Effector memory CD8-positive, alpha-beta T cell (primary cell): ENCODE measurements around the gene FAS.
A peak's percentile ranks its signal among the peaks of the same experiment; 100 is the strongest.

Experiments used
- ATAC-seq: fragments of 150-1000 bp; cut with Tn5 transposase; replicated peaks from 2 replicates; pipeline ENCODE4 v1.10.0; 2021; ENCODE audit warnings: mild to moderate bottlenecking, moderate library complexity
- DNase-seq, 3 experiments: peaks; one replicate each; pipeline ENCODE4 v3.0.0; 2021
- H3K27ac Mint-ChIP-seq, 2 donors: one replicate each; pipeline ENCODE4 v1.8.0; 2022; ENCODE audit warnings: mild to moderate bottlenecking in 2 of 2, mixed read lengths in 2 of 2, moderate library complexity in 2 of 2
- H3K27me3 Mint-ChIP-seq, 2 donors: one replicate each; pipeline ENCODE4 v1.8.0; 2022; ENCODE audit warnings: mixed read lengths in 2 of 2
- H3K36me3 Mint-ChIP-seq: one replicate; pipeline ENCODE4 v1.8.0; 2022; ENCODE audit warnings: mild to moderate bottlenecking, moderate library complexity, mixed read lengths; ENCODE audit not compliant: insufficient read depth
- H3K4me1 Mint-ChIP-seq, 2 donors: one replicate each; pipeline ENCODE4 v1.8.0; 2022; ENCODE audit warnings: low read depth in 2 of 2, mixed read lengths in 2 of 2
- H3K4me3 Mint-ChIP-seq, 2 donors: one replicate each; pipeline ENCODE4 v1.8.0; 2022; ENCODE audit warnings: mild to moderate bottlenecking in 2 of 2, mixed read lengths in 2 of 2, moderate library complexity in 2 of 2
- H3K9me3 Mint-ChIP-seq, 2 donors: one replicate each; pipeline ENCODE4 v1.8.0; 2022; ENCODE audit warnings: mixed read lengths in 2 of 2

FAS gene

DNA sequence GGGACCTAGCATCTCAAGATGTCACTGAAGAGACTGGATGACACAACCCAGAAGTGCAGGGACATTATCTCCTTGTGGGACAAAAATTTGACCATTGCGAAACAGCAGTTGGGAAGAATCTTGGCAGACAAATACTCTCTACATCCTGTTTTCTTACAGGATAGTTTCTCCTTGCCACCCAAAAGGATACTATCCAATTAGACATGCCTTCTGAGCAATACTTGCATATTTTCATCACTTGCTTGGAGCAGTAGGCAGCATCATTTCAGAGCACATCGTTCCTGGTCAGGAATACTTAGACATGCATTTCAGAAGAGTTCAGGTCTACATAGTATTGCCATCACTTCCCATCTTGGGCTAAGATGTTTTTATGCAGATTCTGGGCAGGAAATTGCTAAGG, 56.8 kb downstream of the FAS start:
- no peaks in the 10 kb centered on the region for H3K9me3 Mint-ChIP-seq
- no peak overlapping the region for H3K27ac Mint-ChIP-seq
- H3K27me3 Mint-ChIP-seq: no peaks in the 10 kb centered on the region
- ATAC-seq (no peak), DNase-seq (no peak)
- peaks cover 0 to 3% of the 10 kb centered on the region in 2 donors for H3K4me1 Mint-ChIP-seq
- H3K4me3 Mint-ChIP-seq: no peak overlapping the region
- no peaks in the 10 kb centered on the region for H3K36me3 Mint-ChIP-seq

DNA sequence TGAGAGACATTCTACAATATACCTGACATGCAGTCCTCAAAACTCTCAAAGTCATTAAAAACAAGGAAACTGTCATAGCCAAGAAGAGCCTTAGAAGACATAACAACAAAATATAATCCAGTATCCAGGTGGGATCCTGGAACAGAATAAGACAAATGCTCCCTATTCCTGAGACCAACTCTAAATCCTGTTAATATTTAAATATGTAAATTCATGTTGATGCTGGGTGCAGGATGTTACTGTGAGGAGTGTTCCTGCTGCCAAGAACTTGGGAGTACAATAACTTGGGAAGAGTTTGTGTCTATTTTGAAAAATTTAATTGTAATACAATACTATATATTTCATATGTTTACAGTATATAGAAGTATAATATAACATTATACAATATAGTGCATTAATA, 61.0 kb downstream of the FAS start:
- Mint-ChIP-seq H3K9me3 (no peaks in the 10 kb centered on the region), H3K4me3 (no peak overlapping the region), H3K27me3 (no peaks in the 10 kb centered on the region), H3K4me1 (peaks cover 0 to 3% of the 10 kb centered on the region in 2 donors), H3K36me3 (no peaks in the 10 kb centered on the region), H3K27ac (no peak overlapping the region)
- ATAC-seq (no peak), DNase-seq (no peak)

DNA sequence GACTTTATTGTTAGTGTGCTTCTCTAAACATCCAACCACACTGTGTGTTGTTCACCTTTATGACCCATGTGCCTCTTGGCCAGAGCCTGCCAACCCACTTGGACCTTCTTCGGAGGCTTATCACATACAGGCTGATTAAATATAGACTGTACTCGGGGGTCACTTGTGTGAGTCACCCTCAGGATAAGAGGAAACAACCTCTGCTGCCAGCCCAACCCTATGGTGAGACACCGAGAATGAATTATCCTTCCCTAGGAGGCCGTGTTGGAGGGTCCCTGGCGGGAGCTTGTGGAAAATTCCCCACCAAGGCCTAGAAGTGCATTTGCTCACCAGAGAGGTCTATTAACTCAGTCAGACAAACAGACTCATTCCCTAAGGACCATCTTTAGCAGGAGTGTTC, 63.0 kb downstream of the FAS start:
- no peak for DNase-seq
- no peaks in the 10 kb centered on the region for H3K4me1 Mint-ChIP-seq
- no peaks in the 10 kb centered on the region for H3K36me3 Mint-ChIP-seq
- no peaks in the 10 kb centered on the region for H3K27me3 Mint-ChIP-seq
- H3K4me3 Mint-ChIP-seq: no peak overlapping the region
- no peaks in the 10 kb centered on the region for H3K9me3 Mint-ChIP-seq
- H3K27ac Mint-ChIP-seq: no peak overlapping the region
- no peak for ATAC-seq

DNA sequence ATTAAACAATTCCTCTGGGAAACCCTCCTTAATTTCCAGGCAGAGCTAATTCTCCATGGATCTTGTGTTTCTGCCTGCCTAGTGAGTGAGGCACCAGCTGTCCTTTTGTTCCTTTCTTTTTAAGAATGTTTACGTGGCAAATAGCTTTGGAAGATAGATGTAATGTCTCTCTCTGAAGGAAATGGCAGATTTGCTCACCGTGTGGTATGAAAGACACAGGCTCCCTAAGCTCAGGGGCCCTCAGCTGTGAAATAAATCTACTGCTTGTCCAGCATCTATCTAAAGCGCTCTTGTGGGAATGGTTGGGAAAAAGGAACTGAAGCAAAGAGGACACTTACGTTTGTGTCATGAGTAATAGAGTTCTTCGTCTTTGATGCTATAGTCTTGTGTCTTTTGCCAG, 64.6 kb downstream of the FAS start:
- Mint-ChIP-seq H3K27me3 (no peaks in the 10 kb centered on the region), H3K4me3 (no peak overlapping the region), H3K4me1 (no peaks in the 10 kb centered on the region), H3K27ac (peak overlapping the region in 1 of 2 donors; percentile 1), H3K36me3 (no peaks in the 10 kb centered on the region), H3K9me3 (no peaks in the 10 kb centered on the region)
- ATAC-seq (no peak), DNase-seq (no peak)

DNA sequence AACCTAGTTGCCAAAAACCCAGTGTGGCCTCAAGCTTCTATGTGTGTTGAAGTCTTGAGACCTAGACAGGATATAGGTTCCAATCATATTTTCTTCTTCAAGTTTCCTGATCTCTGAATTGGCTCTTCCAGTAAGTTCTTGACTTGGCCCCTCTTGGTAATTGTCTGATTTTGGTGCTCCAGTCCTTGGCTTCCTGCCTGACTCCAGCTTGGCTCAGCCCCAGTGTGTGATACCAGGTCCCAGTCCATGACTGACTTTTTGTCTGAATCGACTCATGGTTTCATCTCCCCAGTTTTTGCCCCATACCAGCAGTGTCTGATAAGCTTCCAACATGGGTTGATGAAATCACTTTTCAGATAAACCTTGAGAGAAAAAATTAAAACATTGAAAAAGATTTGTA, 72.3 kb downstream of the FAS start:
- ATAC-seq (no peak), DNase-seq (no peak)
- Mint-ChIP-seq H3K4me3 (no peak overlapping the region), H3K4me1 (no peaks in the 10 kb centered on the region), H3K27ac (no peak overlapping the region), H3K36me3 (no peaks in the 10 kb centered on the region), H3K27me3 (peaks cover 0 to 3% of the 10 kb centered on the region in 2 donors), H3K9me3 (no peaks in the 10 kb centered on the region)

DNA sequence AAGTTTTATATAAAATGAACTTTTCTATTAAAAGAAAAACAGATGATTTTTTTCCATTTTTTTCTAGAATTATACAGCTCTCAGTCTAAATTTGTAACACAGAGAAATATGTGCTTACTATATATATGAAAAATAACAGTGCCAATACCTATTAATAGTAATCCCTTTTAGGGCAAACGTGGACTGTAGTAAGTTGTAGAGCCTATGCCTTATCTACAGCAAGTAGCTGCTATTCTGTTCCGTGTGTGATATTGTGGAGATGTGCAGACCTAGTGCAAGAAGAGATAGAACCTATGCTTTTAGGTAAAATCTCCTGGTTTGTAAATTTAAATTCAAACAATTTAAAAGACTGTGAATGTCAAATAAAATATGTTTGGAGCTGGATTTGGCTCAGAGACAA, 72.9 kb downstream of the FAS start:
- Mint-ChIP-seq H3K27me3 (peaks cover 0 to 7% of the 10 kb centered on the region in 2 donors), H3K9me3 (no peaks in the 10 kb centered on the region), H3K36me3 (no peaks in the 10 kb centered on the region)

DNA sequence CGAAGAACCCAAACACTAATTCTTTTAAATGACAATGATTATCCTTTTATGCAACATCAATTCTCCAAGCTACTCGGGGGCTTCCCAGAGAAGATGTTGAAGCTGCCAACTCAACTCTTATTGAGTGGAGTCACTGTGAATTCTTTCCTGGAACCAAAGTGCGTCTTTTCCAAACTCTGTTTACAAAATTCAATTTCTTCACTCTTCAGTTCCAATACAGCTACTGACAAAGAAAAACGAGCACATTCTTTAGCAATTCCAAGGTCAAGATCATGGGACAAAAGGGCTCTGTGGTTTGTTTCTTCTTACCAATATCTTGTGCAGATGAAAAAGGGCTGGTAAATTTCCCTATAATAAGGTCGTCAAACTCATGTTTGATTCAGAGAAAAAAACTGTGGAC, 74.2 kb downstream of the FAS start:
- ATAC-seq (no peak), DNase-seq (no peak)
- H3K27me3 Mint-ChIP-seq: peaks cover 0 to 7% of the 10 kb centered on the region in 2 donors
- no peaks in the 10 kb centered on the region for H3K36me3 Mint-ChIP-seq
- no peaks in the 10 kb centered on the region for H3K9me3 Mint-ChIP-seq
- no peaks in the 10 kb centered on the region for H3K4me1 Mint-ChIP-seq
- no peak overlapping the region for H3K4me3 Mint-ChIP-seq
- no peak overlapping the region for H3K27ac Mint-ChIP-seq

More for the DNA sequence above, 72.9 kb downstream of the FAS start:
- no peak for DNase-seq
- Mint-ChIP-seq H3K4me1 (no peaks in the 10 kb centered on the region), H3K27ac (no peak overlapping the region), H3K4me3 (no peak overlapping the region)
- ATAC-seq: no peak
